ENCODE results near the gene SEMA3D. TPM values are rescaled to one million over a fixed set of nuclear protein-coding genes. Genes with fewer than 3 reads are reported as not detected.

Gene SEMA3D
- total and polyA plus RNA-seq, 2 of the 13 experiments (the other 11 are each of a cell fraction or from before 2014, with no cell fraction given): 0.07 TPM; not detected in 1

DNA sequence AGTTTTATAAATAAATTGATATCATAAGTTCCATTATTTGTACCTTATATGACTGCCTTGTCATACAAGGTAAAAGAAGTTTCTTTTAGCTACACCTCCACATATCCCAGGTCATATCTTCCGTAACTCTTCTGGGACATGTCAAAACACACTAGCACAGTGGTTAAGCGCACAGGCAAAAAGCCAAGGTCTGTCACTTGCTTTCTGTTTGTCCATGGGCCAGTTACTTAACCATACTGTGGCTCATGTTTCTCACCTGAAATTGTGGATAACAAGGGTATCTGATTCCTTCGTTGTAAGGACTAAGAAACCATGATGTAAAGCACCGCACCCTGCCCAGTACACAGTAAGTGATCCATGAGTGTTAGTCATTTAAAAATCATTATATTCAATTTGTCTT, 56.2 kb downstream of the SEMA3D start:
- Histone ChIP-seq H3K27me3 (ENCODE audit: control insufficient read depth in 1 of 2, insufficient read depth in 2 of 2, low read length in 2 of 2) (no peaks in the 10 kb centered on the region), H3K79me2 (ENCODE audit: insufficient read depth, low read length) (no peaks in the 10 kb centered on the region), H3K27ac (ENCODE audit: extremely low read length, insufficient read depth, low read length) (no peak overlapping the region), H3K9me3 (ENCODE audit: low read length) (no peaks in the 10 kb centered on the region), H3K36me3 (replicated peaks in 1 of 2; ENCODE audit: control insufficient read depth in 1 of 2, insufficient read depth in 2 of 2, low read length in 2 of 2) (no peaks in the 10 kb centered on the region), H3K9ac (ENCODE audit: insufficient read depth, low read depth, low read length) (no peak overlapping the region), H3K4me1 (ENCODE audit: insufficient read depth, low read length) (no peaks in the 10 kb centered on the region), H4K20me1 (ENCODE audit: insufficient read depth, low read length) (no peaks in the 10 kb centered on the region), H3K4me2 (ENCODE audit: low read depth, low read length) (no peak overlapping the region), H3K4me3 (replicated peaks in 1 of 3; ENCODE audit: insufficient read depth in 1 of 3, low read depth in 2 of 3, low read length in 3 of 3) (no peak overlapping the region), H2AFZ (ENCODE audit: low read length) (no peak overlapping the region)
- TF ChIP-seq NR3C1 (CRISPR knock-in tag; IDR thresholded peaks at IDR 0.05) (no peak), HCFC1 (IDR thresholded peaks at IDR 0.05; ENCODE audit: low read depth, low read length) (no peak), NCOA2 (CRISPR knock-in tag; IDR thresholded peaks at IDR 0.05) (no peak), ZNF674 (CRISPR knock-in tag; IDR thresholded peaks at IDR 0.05; ENCODE audit: low read depth) (no peak), ZKSCAN8 (CRISPR knock-in tag; IDR thresholded peaks at IDR 0.05; ENCODE audit: borderline replicate concordance) (no peak), ZBTB42 (CRISPR knock-in tag; IDR thresholded peaks at IDR 0.05) (no peak), ZNF569 (CRISPR knock-in tag; IDR thresholded peaks at IDR 0.05; ENCODE audit: borderline replicate concordance) (no peak), ZNF788 (CRISPR knock-in tag; IDR thresholded peaks at IDR 0.05; ENCODE audit: borderline replicate concordance) (no peak)
- BruUV-seq (replicated peaks): no TSS peak
- in situ Hi-C loops (cut with HindIII; ENCODE audit: extremely low pct_ligation_motif_present, low pct_unique_long_range_greater_than_20kb) (no loop called here), intact Hi-C loops (cut with micrococcal nuclease; ENCODE audit: unreplicated experiment) (no loop called here)
- ATAC-seq: no peak
- POLR2A ChIA-PET: no interaction called here
- CTCF ChIA-PET (ENCODE audit: low intra/inter-chr PET ratio, low total read pairs): no interaction called here
- DNase-seq (ENCODE audit: low spot score): no peak
- WGBS (ENCODE audit: low lambda C conversion rate): 28% methylated on average over 4 of the region's 4 CpGs
- FAIRE-seq: no peak

DNA sequence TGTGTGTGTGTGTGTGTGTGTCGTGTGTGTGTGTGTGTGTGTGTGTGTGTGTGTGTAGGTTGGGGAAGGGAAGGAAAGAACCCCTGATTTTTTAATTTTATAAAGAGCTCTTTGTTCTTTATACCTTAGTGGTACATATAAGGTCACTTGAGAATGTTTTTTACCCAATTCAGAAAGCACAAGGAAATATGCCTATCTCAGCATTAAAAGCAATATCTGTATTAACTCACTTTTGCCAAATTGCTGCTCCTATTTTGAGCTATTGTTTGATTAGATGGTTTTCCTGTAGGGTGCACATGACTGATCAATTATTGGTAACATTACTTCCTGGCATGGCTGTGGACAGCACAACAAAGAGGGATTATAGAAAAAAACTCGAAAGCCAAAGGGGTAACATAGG, 60.5 kb downstream of the SEMA3D start:
- in situ Hi-C loops (cut with HindIII; ENCODE audit: extremely low pct_ligation_motif_present, low pct_unique_long_range_greater_than_20kb) (no loop called here), intact Hi-C loops (cut with micrococcal nuclease; ENCODE audit: unreplicated experiment) (no loop called here)
- Histone ChIP-seq H3K4me2 (ENCODE audit: low read depth, low read length) (no peak overlapping the region), H3K9me3 (ENCODE audit: low read length) (no peaks in the 10 kb centered on the region), H3K4me1 (ENCODE audit: insufficient read depth, low read length) (no peaks in the 10 kb centered on the region), H3K4me3 (replicated peaks in 1 of 3; ENCODE audit: insufficient read depth in 1 of 3, low read depth in 2 of 3, low read length in 3 of 3) (no peak overlapping the region), H3K36me3 (replicated peaks in 1 of 2; ENCODE audit: control insufficient read depth in 1 of 2, insufficient read depth in 2 of 2, low read length in 2 of 2) (no peaks in the 10 kb centered on the region), H4K20me1 (ENCODE audit: insufficient read depth, low read length) (no peaks in the 10 kb centered on the region), H2AFZ (ENCODE audit: low read length) (no peak overlapping the region), H3K27ac (ENCODE audit: extremely low read length, insufficient read depth, low read length) (no peak overlapping the region), H3K9ac (ENCODE audit: insufficient read depth, low read depth, low read length) (no peak overlapping the region), H3K79me2 (ENCODE audit: insufficient read depth, low read length) (no peaks in the 10 kb centered on the region), H3K27me3 (ENCODE audit: control insufficient read depth in 1 of 2, insufficient read depth in 2 of 2, low read length in 2 of 2) (no peaks in the 10 kb centered on the region)
- FAIRE-seq (no peak), DNase-seq (ENCODE audit: low spot score) (no peak), ATAC-seq (no peak)
- WGBS (ENCODE audit: low lambda C conversion rate): 0% methylated on average over 2 of the region's 2 CpGs
- POLR2A ChIA-PET: no interaction called here
- BruUV-seq (replicated peaks): no TSS peak
- no peak for TF ChIP-seq HDAC2 (CRISPR knock-in tag; IDR thresholded peaks at IDR 0.05)
- peak; percentile 77 to 92 for TF ChIP-seq MAFK (conservative IDR thresholded peaks at IDR 0.05 in 1 of 2, IDR thresholded peaks at IDR 0.05 in 1 of 2; ENCODE audit: low read length in 2 of 2)
- TF ChIP-seq MAFF (IDR thresholded peaks at IDR 0.05; ENCODE audit: low read depth, low read length): peak; percentile 83
- CTCF ChIA-PET (ENCODE audit: low intra/inter-chr PET ratio, low total read pairs): no interaction called here
